GM18511 (cell line): ENCODE measurements around the gene PEMT.

ENCODE experiments used
- ATAC-seq: cut with Tn5 transposase; IDR thresholded peaks from one replicate; pipeline ENCODE4 v1.9.1; 2021; ENCODE audit warnings: mild to moderate bottlenecking, moderate library complexity; ENCODE audit not compliant: unreplicated experiment

PEMT gene

DNA sequence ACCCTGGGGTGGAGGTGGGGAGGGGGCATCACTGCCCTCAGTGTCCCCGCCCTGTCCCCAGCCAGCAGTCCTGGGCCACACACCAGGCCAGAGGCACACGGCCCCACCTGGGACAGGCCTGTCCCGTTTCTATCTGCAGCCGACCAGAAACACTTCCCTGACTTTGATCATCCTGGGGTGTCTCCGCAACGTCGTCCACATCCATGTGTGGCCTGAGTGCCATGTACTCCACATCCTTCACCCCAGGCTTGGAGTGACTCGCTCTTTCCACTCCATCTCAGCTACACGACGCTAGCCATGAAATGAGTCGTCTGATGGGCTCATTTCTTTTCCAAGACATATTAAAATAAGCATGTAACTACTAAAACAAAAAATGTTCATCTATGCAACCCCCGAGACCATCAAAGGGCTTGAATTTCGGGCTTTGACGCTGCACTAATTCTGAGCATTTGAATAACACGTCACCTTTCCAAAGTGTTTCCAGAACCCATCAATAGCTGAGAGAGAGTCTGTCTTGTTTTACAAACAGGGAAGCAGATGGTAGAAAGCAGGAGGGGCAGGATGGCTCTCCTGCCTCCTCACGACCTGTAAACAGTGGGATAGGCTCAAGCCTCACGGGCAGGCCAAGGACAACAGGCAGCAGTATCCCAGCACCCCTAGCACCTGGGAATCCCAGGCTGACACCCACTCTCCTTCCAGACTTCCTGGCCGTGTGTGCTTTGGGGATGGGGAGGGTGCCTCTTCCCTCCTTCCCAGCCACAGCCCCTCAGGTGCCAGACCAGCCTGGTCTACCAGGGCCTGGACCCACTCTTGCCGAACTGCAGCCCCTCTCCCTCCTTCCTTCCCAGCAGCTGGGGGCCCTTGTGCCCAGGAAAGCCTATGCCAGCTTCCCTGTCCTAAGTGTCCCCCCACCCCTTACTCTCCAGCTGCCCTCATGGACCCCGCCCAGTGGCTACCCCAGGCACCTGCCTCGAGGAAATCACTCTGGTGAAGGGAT, 75.3 kb downstream of the PEMT start:
- ATAC-seq = no peak

DNA sequence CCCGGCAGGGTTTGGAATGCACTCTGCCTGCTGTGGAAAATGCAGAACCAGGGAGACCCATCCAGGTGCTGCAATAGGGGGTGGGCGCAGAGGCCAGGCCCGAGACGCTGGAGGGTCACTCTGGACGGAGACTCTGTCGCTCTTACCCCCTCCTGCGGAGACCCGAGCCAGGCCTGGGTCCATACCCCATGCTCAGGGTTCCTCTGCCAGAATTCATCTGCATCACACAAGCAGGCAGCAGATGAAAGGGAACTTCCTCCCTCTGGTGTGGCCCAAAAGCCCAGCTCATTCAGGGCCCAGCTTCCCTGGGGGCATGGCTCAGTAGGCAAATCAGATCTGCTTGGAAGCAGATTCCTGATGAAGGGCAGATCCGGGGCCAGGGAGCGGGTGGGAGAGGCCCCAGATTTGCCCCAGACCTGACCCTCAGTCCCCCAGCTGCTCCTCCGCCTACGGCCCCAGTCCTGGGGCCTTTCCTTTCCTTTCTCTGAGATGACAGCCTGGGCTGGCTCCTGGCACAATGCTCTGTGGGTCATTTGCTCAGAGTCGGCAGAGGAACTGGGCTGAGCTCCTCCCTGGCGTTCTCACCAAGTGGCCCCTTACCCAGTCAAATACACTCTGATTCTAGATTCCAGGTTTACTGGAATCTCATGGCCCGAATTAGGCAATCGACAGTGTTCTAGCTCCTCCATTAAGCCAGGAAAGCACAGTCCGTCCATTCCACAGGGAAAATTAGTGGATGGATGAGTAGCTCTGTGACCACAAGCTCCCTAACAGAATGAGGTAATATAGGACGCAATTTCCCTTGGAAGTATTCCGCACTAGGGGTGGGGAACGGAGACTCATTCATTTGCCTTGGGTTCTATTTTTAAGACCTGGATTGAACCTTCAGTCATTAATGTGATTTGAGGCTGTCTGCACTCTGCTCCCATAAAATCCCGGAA, 76.2 kb downstream of the PEMT start:
- no peak for ATAC-seq

DNA sequence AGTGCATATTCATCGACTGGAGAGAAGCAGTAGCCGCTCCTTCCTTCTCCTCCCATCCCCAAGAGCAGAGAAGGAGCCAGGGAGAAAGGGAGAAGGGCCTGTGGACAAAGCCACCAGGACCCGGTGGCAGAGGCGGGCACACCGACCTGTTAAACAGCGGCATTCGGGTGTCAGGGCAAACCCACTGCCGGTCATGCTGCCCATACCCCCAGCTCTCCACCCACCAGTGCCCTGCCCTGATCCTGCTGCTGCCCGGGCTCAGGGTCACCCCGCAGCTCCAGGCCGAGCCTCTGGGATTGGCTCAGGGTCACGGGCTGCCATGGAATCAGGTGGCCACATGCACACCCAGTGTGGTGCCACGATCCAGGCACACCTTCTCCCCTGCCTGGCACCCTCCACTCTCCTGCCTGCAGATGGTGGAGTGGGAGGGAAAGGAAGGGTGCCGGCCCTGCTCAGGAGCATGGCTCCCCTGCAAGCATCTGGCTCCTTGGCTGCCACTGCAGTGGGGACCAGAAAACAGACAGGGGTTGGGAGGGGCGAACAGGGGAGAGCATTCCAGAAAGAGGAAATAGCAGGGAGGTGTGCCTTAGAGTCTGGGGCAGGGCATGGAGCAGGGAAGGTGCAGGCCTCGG, 77.0 kb downstream of the PEMT start:
- ATAC-seq = no peak

DNA sequence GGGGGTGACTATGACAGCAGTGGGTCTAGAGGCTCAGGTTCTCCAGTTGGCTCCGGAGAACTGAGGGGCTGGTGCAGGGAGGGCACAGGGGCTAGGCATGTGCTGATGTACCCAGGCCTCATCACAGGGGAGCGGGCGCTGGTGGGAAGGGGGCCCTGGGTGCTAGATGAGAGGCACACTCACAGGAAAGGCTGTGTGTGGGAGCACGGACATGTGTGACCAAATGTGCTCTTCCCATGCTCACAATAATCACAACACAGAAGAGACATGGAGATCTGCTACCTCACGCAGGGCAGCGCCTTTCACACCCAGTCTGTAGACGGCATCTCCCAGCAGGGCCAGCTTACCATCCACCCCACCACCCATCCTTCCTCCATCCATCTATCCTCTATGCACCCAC, 77.9 kb downstream of the PEMT start:
- no peak for ATAC-seq

DNA sequence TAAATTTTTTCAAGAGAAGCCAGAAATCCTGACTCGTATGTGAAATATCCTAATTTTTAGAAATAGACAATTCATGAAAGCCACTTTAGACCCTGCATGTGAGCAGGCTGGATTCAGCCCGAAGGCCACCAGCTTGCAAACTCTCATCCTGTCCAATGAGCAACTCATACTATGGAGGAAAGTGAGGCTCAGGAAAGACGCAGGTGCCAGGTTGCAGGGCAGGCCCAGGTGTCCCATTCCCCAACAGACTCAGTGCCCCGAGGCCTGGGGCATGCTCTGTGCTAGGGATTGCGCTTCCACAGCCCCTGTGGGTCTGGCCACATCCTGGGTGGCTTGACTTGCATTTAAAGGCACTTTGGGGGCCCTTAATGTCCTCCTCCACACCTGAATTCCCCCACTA, 78.6 kb downstream of the PEMT start:
- no peak for ATAC-seq

DNA sequence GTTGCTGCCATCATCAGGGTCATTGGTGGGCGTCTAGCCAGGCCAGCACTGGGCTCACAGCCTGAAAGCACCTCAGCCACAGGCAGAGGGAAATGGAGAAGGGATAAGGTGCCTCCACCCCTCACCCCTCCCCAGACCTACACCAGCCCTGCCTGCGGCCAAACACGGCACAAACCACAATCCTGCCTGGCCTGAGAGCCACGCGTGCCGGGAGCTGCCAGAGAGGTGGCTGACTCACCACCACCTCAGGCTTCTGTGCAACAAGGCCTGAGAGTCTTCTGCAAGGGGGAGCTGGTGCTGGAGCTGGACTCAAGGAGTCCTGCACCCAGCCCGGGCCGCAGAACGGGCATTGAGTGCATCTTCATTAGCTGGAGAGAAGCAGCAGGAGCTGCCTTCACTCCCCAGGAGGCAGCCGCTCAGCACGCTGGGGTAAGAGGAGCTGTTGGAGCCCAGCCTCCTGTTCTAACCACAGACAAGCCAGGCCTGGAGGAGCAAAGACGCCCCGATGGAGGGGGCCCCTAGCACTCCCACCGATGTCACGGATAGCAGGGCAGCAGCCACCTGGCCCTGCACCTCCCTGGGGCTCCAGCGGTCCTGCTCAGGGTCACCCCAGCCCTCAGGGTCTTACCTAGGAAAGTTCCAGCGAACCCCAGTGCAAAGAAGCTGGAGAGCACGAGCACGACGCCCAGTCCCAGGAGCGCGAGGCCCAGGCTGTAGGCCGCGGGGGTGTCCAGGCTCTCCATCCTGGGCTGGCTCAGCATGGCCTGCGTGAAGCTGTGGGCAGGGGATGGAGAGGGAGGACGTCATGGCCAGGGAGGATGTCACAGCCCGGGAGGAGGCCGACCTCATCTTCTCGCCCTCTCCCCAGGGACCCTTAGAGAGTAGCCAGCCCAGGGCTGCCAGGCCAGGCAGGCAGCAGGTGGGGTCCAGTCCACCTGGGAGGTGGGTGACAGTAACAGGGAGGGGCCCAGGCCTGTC, 79.3 kb downstream of the PEMT start:
- ATAC-seq = no peak

DNA sequence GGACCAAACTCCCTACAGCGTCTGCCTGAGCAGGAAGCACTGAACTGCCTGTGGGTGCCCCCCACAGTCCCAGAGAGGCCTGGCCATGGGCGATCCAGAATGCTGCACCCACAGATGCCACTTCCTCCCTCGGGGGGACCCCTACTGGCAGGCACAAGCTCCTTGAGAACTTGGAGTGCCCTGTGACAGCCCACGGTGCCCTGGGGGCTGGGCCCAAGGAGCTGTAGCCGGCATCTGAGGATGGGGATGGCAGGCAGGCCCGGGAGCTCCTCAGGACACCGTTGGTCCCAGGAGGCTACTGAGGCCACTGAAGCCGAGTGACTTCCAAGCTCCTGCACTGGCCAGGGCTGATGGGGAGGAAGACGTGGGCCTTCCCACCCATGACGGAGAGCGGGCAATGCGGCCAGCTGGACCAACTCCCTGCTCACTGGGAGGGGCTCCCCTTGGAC, 80.2 kb downstream of the PEMT start:
- no peak for ATAC-seq

DNA sequence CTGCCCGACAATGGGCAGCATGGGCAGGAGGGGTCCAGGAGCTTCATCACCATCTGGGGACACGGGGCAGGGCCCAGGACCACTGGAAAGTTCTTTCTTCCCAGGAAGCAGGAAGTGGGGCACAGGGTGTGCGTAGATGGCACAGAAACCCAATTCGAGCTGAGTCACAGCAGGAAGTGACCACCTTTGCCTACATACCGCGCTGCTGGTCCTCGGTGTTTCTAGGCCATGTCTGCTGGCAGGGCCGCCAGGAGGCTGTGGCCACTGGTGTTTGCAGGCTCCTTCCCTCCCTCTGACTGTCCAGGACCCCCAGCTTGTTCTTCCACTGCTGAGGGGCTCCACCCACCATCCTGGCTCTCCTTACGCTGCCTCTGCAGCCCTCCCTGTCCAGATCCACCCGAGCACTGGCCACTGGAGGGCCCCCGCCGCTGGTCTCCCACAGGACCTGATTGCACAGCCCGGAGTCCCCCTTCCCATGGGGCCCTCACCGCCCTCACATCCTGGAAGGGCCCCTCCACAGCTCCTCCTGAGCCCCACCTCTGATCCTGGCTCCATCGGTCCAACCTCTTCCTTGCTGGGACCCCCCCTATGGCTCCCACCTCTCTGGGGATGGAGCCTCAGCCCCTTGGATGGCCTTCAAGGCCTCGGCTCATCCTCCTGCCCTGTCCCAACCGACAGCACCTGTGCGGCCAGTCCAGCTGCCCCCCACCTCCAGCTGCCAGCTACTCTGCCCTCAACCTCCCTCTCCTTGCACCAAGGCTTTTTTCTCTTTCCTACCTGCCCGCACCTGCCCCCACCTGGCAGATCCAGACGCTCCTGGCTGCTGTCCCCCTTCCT, 80.8 kb downstream of the PEMT start:
- ATAC-seq = no peak

DNA sequence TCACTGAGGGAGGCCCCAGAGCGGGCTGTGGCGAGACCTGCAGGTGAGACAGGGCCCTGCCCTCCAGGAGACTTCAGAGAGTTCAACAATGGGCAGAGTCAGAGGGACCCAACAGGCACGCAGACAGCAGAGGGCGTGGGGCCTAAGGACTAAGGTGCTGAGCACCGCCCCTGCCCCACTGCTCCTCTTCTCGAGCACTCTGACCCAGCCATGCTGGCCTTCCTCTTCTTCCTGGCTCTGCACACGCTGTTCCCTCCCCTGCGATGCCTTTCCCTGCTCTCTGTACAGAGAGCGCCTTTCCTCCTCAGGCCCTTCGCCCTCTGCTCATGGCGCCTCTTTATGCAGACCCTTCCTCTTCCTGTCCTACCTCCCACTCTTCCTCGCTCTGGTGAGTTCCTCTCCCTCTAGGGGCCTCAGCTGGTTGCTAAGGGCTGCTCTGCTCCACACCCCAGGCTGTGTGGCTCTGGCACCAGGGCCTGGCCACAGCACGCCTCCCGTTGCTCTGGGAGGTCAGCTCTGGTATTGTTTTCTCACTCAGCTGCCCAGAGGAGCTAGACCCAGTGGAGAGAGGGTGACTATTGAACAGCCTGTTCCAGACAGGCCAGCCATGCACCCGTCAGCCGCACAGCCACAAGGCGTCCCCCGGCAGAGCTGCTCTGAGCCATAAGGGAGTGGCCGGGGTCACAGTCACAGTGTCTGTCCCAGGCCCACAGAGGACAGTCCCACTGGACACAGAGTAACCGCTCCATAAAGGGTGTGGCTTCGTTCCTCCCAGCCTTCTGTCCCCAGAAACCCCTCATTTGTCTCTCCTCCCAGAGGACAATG, 81.7 kb downstream of the PEMT start:
- no peak for ATAC-seq

DNA sequence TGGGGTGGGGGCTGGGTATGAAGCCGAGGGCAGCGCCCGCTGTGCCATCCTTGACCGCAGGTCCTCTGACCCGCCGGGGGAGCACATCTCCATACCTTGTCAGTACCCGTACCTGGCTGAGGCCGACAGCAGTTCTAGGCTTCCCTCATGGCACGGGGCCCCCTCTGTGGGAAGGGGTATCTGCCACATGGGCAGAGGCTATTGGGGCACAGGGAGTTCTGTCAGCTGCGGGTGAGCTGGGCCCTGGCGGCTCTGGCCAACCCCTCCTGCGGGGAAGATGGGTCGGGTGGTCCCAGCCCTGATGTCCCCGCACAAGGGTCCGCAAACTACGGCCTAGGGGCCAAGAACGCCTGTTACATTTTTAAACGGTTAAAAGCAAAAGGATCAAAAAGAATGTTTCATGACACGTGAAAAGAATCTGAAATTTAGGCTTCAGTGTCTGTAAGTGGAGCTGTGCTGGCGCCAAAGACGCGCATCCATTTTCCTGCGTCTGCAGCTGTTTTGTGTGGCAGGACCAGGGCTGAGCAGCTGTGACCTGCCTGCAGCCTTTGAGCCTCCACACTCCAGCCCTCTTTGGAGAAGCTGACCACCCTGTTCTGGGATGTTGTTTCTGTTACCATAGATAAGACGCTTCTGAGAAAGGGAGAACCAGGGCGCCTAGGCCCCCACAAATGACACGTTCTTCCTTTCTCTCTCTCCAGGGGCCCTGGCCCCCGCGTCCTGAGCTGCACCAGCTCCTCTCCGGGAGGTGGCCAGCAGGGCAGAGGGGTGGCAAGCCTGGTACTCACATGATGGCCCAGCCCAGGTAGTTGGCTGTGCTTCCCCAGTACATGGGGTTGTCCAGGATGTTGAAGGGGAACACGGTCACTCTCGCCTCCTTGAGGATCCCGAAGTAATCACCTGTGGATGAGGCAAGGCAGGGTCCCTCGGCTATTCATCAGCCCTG, 82.6 kb downstream of the PEMT start:
- no peak for ATAC-seq

DNA sequence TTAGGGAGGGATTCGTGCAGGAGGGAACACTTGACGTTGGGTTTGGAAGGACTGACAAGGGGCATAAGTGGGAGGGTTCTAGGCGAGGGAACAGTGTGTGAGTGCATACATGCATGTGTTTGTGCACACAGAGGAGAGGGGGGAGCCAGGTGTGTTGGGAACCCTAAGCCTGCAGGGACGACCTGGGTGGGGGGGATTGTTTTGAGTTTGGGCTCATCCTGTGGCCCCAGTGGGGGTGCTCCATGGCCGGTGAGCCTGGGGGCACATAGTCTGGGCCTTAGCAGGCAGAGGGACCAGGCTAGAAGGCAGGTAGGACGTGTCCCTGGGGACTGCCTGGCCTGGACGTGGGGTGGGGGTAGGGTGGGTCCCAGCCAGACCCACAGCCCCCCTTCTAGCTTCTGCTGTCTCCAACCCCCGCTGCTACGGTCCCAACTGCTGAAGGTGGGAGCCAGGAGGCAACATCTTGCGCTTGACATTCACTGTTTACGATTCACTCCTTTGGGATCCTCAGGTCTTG, 83.4 kb downstream of the PEMT start:
- no peak for ATAC-seq

DNA sequence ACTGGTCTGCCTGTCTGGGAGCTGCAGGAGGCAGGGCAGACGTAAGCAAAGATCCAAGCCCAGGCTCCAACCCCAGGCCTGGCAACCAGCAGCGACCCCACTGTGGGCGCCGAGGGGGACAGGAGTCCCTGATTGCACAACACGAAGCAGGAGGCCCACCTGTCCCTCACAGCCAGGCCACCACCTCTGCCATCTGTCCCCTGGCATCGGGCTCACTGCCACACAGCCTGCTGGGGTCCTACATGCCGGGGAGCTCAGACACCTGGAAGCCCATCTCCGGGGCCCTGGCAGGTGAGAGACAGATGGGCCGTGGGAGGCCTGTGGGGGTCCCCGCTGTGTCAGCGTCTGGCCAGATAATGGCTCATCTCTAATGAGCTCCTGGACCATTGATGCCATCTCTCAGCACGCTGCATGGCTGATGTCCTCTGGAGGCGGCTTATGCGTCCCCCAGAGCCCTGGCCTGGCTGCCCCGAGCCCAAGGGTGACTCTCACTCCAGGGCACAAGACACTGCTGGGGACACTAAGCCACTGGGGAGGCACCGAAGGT, 84.0 kb downstream of the PEMT start:
- no peak for ATAC-seq

DNA sequence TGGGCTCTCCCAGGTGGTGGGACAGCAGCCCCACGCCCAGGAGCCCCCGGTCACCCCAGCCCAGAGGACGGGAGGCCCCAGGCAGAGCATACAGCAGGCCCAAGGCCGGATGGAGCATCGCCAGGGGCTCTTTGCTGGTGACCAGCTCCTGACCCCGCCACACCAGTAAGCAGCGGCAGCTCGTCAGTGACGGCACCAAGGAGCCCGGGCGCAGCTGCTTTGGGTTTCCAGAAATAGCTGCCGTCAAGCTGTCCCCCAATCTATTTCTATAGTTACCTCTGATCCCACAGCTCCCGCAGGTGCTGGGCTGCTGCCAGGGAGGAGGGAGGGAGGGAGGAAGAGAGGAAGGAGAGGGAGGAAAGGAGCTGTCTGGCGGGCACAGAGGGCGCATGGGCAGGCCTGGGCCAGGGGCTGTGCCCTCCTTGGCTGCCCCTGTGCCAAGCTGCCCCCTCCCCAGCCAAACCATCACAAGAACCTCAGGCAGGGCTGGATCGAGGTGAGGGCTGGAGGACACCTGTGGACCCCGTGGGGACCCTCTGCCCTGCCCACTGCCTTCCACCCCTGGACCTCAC, 84.5 kb downstream of the PEMT start:
- no peak for ATAC-seq

DNA sequence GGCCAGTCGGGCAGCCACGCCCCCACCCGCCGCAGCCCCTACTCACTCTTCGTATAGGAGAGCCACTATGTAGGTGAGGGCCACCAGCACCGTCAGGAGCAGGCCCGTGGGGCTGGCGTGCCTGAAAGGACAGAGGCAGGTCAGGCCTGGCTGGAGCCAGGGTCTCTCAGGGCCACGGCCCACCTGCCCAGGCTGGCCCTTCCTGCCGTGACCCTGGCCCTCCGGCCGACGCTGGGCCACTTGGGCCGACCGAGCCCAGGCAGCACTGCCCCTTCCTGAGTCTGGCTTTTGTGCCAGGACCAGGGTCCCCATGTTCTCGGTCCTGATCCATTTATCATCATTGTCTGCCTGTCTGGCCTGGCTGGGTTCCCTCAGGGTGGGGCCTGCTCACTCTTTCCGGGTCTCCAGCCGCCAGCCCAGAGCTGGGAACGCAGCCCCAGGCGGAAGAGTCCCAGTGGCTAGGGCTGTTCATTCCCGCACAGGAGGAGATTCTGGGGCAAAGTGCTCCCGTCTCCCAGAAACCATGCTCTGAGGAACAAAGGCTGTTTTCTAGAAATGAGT, 85.2 kb downstream of the PEMT start:
- no peak for ATAC-seq

DNA sequence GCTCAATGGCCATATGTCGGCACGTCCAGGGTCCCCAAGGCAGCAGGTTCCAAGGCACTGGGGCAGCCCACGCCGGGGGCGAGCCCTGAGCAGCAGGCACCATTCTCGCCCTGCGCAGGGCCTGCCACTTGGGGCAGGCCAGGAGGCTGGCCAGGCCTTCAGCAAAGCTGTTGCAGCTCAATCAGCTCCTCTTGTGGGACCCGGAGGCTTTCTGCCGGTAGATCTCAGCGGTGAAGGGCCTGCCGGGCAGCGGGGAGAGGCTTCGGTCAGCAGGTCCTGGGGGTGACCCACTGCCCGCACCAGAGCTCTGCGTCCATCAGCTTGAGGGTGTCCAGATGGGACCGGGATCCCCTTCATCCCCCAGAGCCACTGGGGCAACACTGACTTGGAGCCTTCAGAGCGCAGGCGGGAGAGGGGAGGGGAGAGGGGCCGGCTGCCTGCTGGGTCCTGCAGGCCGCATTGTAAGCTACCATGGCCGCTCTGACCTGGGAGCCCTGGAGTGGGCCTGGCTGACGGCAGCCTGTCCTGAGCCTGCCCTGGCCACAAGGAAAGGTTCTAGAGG, 85.8 kb downstream of the PEMT start:
- no peak for ATAC-seq

DNA sequence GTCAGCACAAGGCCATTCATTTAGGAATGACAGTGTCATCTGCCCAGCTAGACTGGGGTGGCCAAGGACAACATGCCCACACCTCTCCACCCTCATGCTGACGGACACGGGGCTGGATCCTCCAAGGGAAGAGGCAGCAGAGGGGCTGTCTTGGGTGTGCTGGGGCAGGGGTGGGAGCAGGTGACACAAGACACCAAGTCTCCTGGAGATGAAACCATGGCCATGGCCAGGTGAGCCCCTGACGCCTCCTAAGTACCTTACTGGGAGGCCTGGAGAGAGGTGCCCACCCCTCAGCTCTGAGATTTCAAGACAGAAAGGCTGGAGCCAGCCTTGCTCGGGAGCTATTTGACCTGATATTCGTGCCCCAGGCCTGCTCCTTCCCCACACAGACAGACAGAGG, 86.4 kb downstream of the PEMT start:
- ATAC-seq = no peak
